Osteoblast (primary cell): Measurements from ENCODE around the gene GLYR1. TPM values are rescaled to one million over a fixed set of nuclear protein-coding genes. Genes with fewer than 3 reads are reported as not detected.
A peak's percentile ranks its signal among the peaks of the same experiment; 100 is the strongest.

Experiments used
- DNase-seq: peaks from one replicate; pipeline ENCODE4 v3.0.0; 2011; ENCODE audit warnings: low spot score, mixed read lengths; ENCODE audit not compliant: insufficient read length; ENCODE audit errors: missing footprints
- H2AFZ ChIP-seq: 2 replicates; pipeline ENCODE4 v1.6.0; 2011; ENCODE audit warnings: mild to moderate bottlenecking, low read length
- H3K27ac ChIP-seq: 2 replicates; pipeline ENCODE4 v1.5.1; 2011; ENCODE audit warnings: mild to moderate bottlenecking, low read depth, low read length, moderate library complexity
- H3K27me3 ChIP-seq: 2 replicates; pipeline ENCODE4 v1.6.0; 2012; ENCODE audit warnings: mild to moderate bottlenecking, control low read depth, inconsistent platforms, low read length, moderate library complexity; ENCODE audit not compliant: insufficient read depth
- H3K36me3 ChIP-seq: 2 replicates; pipeline ENCODE4 v1.5.1; 2011; ENCODE audit warnings: mild to moderate bottlenecking, low read length, control low read depth, moderate library complexity; ENCODE audit not compliant: insufficient read depth
- H3K4me1 ChIP-seq: 2 replicates; pipeline ENCODE4 v1.5.1; 2011; ENCODE audit warnings: mild to moderate bottlenecking, low read length, control low read depth, moderate library complexity; ENCODE audit not compliant: insufficient read depth
- H3K4me2 ChIP-seq: 2 replicates; pipeline ENCODE4 v1.6.0; 2011; ENCODE audit warnings: mild to moderate bottlenecking, low read length; ENCODE audit not compliant: insufficient read depth
- H3K4me3 ChIP-seq: fragments of 200-600 bp; sonication (generic); 3 replicates; pipeline ENCODE4 v1.5.1; 2012; ENCODE audit warnings: mild to moderate bottlenecking, low read length, inconsistent platforms; ENCODE audit not compliant: insufficient read depth
- H3K79me2 ChIP-seq: 2 replicates; pipeline ENCODE4 v1.6.0; 2012; ENCODE audit warnings: mild to moderate bottlenecking, low read length, control low read depth, inconsistent platforms; ENCODE audit not compliant: insufficient read depth
- H3K9me3 ChIP-seq: 2 replicates; pipeline ENCODE4 v1.5.1; 2011; ENCODE audit warnings: low read depth, low read length, control low read depth
- H4K20me1 ChIP-seq: 2 replicates; pipeline ENCODE4 v1.6.0; 2012; ENCODE audit warnings: mild to moderate bottlenecking, low read length, control low read depth; ENCODE audit not compliant: insufficient read depth
- total RNA-seq: library from RNA; depleted of rRNA; stranded (reverse); fragments of >200 nt; gene quantifications from 2 replicates; pipeline ENCODE4 v1.2.3, GENCODE V29; 2012
- TF ChIP-seq, protein P1 (sequence below): IDR thresholded peaks from 2 replicates; pipeline ENCODE4 v1.5.1; 2011; ENCODE audit warnings: mild to moderate bottlenecking, low read depth, low read length, moderate library complexity; ENCODE audit errors: extremely low read depth

GLYR1 gene
- total RNA-seq, 1 donor, result 48.1 TPM

DNA sequence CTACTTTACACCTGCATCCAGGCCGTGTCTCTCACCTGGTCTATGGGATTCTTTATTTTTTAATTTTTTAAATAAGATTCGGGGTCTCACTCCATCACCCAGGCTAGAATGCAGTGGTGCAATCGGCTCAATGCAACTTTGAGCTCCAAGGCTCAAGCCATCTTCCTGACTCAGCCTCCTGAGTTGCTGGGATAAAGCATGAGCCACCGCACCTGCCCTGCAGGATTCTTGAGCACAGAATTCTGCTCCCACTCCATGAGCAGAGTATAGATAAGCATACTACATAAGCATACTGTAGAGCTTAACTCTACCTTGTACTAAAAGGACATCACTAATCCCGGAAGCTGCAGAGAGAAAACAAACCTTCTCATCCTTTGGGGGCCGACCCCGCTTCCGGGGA is 15.5 kb downstream of the GLYR1 start:
- Histone ChIP-seq H3K36me3 (peaks cover 84% of the 10 kb centered on the region), H3K9me3 (no peaks in the 10 kb centered on the region), H2AFZ (no peak overlapping the region), H3K4me1 (no peaks in the 10 kb centered on the region), H4K20me1 (peaks cover 18% of the 10 kb centered on the region), H3K4me2 (no peak overlapping the region), H3K27ac (no peak overlapping the region), H3K79me2 (peaks cover 30% of the 10 kb centered on the region), H3K27me3 (no peaks in the 10 kb centered on the region), H3K4me3 (no peak overlapping the region)
- TF ChIP-seq, protein P1, sequence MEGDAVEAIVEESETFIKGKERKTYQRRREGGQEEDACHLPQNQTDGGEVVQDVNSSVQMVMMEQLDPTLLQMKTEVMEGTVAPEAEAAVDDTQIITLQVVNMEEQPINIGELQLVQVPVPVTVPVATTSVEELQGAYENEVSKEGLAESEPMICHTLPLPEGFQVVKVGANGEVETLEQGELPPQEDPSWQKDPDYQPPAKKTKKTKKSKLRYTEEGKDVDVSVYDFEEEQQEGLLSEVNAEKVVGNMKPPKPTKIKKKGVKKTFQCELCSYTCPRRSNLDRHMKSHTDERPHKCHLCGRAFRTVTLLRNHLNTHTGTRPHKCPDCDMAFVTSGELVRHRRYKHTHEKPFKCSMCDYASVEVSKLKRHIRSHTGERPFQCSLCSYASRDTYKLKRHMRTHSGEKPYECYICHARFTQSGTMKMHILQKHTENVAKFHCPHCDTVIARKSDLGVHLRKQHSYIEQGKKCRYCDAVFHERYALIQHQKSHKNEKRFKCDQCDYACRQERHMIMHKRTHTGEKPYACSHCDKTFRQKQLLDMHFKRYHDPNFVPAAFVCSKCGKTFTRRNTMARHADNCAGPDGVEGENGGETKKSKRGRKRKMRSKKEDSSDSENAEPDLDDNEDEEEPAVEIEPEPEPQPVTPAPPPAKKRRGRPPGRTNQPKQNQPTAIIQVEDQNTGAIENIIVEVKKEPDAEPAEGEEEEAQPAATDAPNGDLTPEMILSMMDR, result no peak
- DNase-seq, result no peak

DNA sequence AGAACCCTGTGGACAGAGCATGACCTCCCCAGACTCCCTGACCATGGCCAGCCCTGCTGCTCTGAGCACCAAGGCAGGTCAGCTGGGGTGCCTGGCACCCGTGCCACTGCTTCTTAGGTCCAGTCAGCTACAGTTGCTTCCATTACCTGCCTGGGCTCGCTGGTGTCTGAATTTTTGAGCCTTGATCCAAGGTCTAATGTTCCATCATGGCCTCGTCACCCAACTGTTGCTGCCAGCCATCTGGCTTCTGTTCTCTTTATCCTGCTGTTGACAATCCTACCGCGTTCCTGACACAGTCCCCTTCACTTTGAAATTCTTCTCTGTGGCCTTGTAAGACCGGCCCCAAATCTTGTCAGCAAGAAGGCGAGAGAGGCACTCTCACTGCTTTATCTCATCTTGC is 16.7 kb downstream of the GLYR1 start:
- Histone ChIP-seq H3K27me3 (no peaks in the 10 kb centered on the region), H3K4me3 (no peak overlapping the region), H3K79me2 (peaks cover 20% of the 10 kb centered on the region), H3K9me3 (no peaks in the 10 kb centered on the region), H3K4me1 (no peaks in the 10 kb centered on the region), H3K27ac (no peak overlapping the region), H2AFZ (no peak overlapping the region), H3K4me2 (no peak overlapping the region), H4K20me1 (peaks cover 19% of the 10 kb centered on the region), H3K36me3 (peaks cover 85% of the 10 kb centered on the region)
- TF ChIP-seq, protein P1, result no peak
- DNase-seq, result no peak

DNA sequence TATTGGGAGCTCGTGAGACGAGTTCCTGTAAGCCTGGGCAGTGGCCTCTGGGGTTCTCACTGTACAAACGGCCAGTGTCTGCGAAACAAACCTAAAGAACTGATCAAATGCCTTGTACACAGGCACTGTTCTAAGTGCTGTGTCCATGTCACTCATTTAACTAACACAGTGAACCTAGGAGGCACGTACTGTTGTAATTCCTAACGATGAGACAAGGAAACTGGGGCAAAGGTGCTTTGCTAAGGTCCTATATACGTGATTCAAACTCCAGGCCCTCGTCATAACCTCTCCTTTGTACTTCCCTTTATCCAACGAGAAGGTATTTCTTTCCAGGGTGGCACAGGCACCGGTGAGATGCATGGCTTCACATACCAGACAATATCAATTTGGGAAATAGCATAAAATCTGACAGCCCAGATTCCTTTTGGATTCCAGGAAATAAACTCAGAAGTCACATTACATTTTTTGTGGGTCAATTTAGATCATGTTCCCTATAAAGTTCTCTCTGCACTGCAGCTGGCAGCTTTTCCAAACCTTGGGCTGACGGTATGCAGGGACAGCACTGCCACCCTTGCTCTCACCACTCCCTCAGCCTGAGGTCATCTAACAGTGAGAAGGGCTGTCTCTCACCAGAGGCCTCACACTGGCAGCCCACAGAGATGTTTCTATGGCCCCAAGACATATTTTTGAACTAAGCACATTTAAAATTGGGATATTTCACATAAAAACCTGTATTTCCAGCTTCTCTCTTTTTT is 18.3 kb downstream of the GLYR1 start:
- H3K79me2 ChIP-seq, result peaks cover 7% of the 10 kb centered on the region
- H3K4me2 ChIP-seq, result no peak overlapping the region
- H3K27me3 ChIP-seq, result no peaks in the 10 kb centered on the region
- peak; percentile 83 for DNase-seq
- no peak overlapping the region for H3K27ac ChIP-seq
- TF ChIP-seq, protein P1, result no peak
- H3K4me3 ChIP-seq, result no peak overlapping the region
- no peaks in the 10 kb centered on the region for H3K9me3 ChIP-seq
- no peaks in the 10 kb centered on the region for H3K4me1 ChIP-seq
- H2AFZ ChIP-seq, result no peak overlapping the region
- peaks cover 84% of the 10 kb centered on the region for H3K36me3 ChIP-seq
- peaks cover 20% of the 10 kb centered on the region for H4K20me1 ChIP-seq

DNA sequence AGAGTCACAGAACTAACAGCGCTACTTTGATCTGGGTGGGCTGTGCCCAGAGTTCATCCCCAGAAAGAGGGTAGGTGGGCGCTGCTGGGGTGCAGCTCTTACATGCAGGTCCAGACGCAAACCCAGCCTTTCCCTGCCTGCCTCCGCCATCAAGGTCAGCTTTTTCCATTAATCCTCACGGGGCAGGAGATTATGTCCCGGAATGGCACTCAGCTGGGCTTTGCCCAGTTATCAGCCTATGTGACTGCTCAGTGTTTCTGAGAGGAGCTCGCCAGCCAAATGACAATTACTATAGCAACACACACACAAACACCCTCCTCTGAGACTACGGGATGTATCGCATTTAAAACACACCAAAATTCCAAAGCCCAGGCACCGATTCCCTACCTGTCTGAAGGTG is 20.1 kb downstream of the GLYR1 start:
- no peaks in the 10 kb centered on the region for H3K9me3 ChIP-seq
- peaks cover 80% of the 10 kb centered on the region for H3K36me3 ChIP-seq
- no peak for DNase-seq
- TF ChIP-seq, protein P1, result no peak
- no peak overlapping the region for H3K27ac ChIP-seq
- no peak overlapping the region for H3K4me2 ChIP-seq
- peaks cover 13% of the 10 kb centered on the region for H4K20me1 ChIP-seq
- no peak overlapping the region for H3K4me3 ChIP-seq
- no peaks in the 10 kb centered on the region for H3K79me2 ChIP-seq
- no peaks in the 10 kb centered on the region for H3K4me1 ChIP-seq
- no peaks in the 10 kb centered on the region for H3K27me3 ChIP-seq
- no peak overlapping the region for H2AFZ ChIP-seq
